Suprapubic skin (tissue), 4 donors: Measurements from ENCODE around the gene SCFD2.

Experiments used
- CTCF ChIP-seq, 2 donors: fragments of 200-600 bp in 1 of 2; fragments of 450-650 bp in 1 of 2; sonication (generic) in 1 of 2; IDR thresholded peaks; one replicate each; pipeline ENCODE4 v1.5.1; 2016 to 2019; ENCODE audit warnings: antibody characterized with exemption in 2 of 2, mild to moderate bottlenecking in 1 of 2, moderate library complexity in 1 of 2
- EP300 ChIP-seq: sonication (generic); formaldehyde crosslinking; IDR thresholded peaks from one replicate; pipeline ENCODE4 v1.6.1; 2017; ENCODE audit warnings: antibody characterized with exemption
- POLR2A ChIP-seq, 2 donors: fragments of 450-650 bp; IDR thresholded peaks; one replicate each; pipeline ENCODE4 v1.6.1; 2017; ENCODE audit warnings: antibody characterized with exemption in 2 of 2, mild to moderate bottlenecking in 2 of 2, moderate library complexity in 2 of 2
- POLR2AphosphoS5 ChIP-seq, 3 donors: sonication (generic); formaldehyde crosslinking; IDR thresholded peaks; one replicate each; pipeline ENCODE4 v1.6.1; 2017; ENCODE audit warnings: antibody characterized with exemption in 3 of 3

- TF ChIP-seq POLR2AphosphoS5 (IDR thresholded peaks at IDR 0.05), result no peak
- TF ChIP-seq CTCF (IDR thresholded peaks at IDR 0.05), result no peak
- no peak for TF ChIP-seq POLR2A (IDR thresholded peaks at IDR 0.05)
- no peak for TF ChIP-seq EP300
Observed at GRCh38 chr4:52949336-52949735, 416.5 kb downstream of the SCFD2 start.
